Stimulated activated CD8-positive, alpha-beta memory T cell treated with anti-CD3 and anti-CD28 coated beads, Interleukin-2, amount 100 ng/mL, for 48 hours (primary cell): ENCODE results near the gene RWDD4.

ENCODE experiments used
- DNase-seq, 2 donors: peaks; one replicate each; pipeline ENCODE4 v3.0.0-alpha.2; 2020; ENCODE audit warnings: low read depth in 2 of 2

RWDD4 gene

DNA sequence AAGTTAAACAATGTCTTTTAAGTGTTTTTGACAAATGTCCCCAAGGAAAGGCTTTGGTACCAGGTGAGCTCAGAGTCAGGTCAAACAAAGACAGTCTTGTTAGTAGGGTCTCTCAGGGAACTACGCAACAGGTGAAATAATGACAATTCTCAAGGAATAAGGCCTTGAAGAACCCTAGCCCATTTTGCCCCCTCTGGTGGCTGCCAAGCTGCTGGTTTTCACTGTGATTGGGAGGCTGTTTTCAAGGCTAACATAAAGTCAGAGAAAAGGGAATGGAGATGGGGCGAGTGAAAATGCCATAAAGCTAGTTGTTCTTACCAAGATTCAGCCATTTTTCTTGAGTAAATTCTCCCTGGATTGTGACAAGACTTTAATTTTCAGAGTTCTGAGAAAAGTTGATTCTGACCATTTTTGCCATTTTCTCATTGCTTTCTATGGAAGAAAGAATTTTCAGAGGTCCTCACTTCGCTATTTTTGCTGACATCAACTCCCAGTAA lies 58.7 kb downstream of the RWDD4 start:
- no peak for DNase-seq

DNA sequence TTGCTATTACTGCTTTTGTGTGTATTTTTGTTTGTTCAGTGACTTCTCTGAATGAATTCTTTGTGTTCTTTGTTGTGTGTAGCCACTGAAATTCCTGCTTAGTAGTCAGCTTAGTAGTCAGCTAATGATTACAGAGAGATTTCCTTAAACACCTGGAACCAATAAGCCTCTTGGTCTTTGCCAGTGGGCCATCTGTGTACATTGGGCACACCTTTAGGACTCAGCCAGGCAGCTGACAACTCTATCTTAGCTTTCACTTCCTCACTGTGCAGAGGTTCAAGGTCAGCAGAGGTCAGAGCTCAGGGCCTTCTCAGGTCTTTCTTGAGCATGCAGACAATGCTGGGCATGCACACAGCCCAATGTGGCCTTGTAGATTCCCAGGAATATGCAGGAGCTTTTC lies 59.3 kb downstream of the RWDD4 start:
- DNase-seq: no peak

DNA sequence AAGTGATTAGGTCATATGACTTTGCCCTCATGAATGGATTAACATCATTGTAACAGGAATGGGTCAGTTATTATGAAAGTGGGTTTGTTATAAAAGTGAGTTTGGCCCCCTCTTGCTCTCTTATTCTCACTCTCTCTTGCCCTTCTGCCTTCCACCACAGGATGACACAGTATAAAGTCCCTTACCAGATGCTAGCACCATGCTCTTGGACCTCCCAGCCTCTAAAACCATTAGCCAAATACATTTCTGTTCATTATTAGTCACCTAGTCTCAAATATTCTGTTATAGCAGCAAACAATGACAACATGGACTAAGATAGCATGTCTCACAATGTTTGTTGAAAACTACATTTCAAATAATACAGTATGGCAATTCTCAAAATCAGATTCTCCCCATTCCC lies 59.7 kb downstream of the RWDD4 start:
- no peak for DNase-seq

DNA sequence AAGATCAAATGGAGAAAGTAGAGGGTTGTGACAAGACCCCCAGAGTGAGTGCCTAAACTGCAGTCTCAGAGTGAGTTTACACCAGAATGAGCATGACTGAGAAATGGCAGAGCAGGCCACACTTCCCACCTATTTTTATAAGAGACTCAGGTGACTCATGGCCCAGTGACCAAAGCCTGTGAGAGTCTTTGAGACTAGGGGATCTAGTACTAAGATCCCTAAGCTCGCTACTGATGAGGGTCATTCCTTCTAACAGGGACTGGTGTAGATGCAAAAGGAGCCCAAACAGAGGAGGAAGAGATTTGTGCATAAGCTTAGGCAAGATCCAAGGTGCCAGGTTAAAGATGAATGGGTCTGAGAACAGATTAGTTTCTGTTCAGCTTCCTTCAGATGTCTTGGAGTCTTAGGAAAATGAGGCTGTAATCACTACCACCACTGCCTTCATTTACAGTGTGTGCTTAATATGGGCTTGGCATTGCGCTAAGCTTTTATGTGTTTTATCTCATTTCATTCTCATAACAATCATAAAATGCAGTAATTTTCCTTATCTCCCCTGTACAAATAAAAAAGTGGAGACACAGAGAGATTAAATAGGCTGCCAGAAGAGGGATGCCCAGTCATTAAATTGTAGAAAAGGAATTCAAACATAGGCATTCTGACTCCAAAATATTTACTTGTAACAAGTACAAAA lies 62.8 kb downstream of the RWDD4 start:
- DNase-seq: no peak

DNA sequence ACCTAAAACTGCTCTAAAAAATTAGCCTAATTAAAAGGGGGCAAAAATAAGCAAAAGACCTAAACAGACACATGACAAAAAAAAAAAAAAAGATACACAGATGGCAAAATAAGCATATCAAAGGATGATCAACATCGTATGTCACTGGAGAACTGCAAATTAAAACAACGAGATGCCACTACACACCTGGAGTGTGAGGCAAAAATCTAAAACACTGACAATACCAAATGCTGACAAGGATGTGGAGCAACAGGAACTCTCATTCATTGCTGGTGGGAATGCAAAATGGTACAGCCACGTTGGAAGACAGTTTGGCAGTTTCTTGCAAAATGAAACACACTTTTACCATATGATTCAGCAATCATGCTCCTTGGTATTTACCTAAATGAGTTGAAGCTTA lies 64.2 kb downstream of the RWDD4 start:
- DNase-seq: no peak

DNA sequence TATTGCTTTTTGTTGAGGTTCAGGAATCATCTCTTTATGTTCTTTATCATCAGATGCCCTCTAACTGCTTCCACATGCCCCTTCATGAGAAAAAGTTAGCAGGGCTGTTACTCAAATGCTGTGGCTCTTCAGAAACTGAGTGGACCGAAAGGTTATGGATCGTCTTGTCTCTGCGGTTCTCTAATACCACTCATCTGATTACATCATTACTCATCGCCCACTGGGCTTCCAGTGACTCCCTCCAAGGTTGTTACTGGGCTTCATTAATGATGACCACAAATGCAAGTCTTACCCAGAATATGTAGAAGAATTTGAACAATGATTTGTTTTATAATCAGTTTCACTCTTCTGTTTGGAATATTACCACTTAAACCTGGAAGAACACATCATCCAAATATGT lies 67.7 kb downstream of the RWDD4 start:
- DNase-seq: no peak
